CD4-positive, alpha-beta T cell treated with Interleukin-2 at 100 ng/mL for 4 hours (primary cell): Measurements from ENCODE around the gene CETN2.
"Not testable (repeated sequence)": the region's sequence is repeated elsewhere in the genome, so short reads cannot be mapped to it uniquely, and the experiment has no call there.

Experiments
- DNase-seq: peaks from one replicate; pipeline ENCODE4 v3.0.0-alpha.2; 2020; ENCODE audit warnings: low spot score

CETN2 gene

GRCh38 chrX:152830312-152831305 lies at the start of gene CETN2, which contains the start of gene NSDHL:
TSS of gene CETN2 (minus strand) at chrX:152830757. CDS start at chrX:152830710, 47 bp downstream.
TSS of gene NSDHL (plus strand) at chrX:152831063. CDS start at chrX:152846325, 15,262 bp downstream.
- peak; percentile 95 for DNase-seq

GRCh38 chrX:152878976-152879755 lies 48.6 kb upstream of the CETN2 start:
- DNase-seq: no peak

- no peak for DNase-seq
These were observed 46.6 kb upstream of the CETN2 start for GRCh38 chrX:152876931-152877840.

- no peak for DNase-seq
These were observed 42.8 kb upstream of the CETN2 start for GRCh38 chrX:152873361-152873760.

GRCh38 chrX:152872522-152872921 lies 42.0 kb upstream of the CETN2 start:
- DNase-seq: no peak

- no peak for DNase-seq
These were observed 40.7 kb upstream of the CETN2 start for GRCh38 chrX:152871260-152871659.

- no peak for DNase-seq
These were observed 39.4 kb upstream of the CETN2 start for GRCh38 chrX:152869972-152870371.

- DNase-seq: no peak
These were observed 35.8 kb upstream of the CETN2 start for GRCh38 chrX:152866386-152866785.

- no peak for DNase-seq
These were observed 34.8 kb upstream of the CETN2 start for GRCh38 chrX:152865232-152865920.

GRCh38 chrX:152861826-152862225 lies 31.3 kb upstream of the CETN2 start:
- DNase-seq: no peak

- no peak for DNase-seq
These were observed 30.6 kb upstream of the CETN2 start for GRCh38 chrX:152861116-152861515.

- no peak for DNase-seq
These were observed 23.4 kb upstream of the CETN2 start for GRCh38 chrX:152853986-152854385.

- no peak for DNase-seq
These were observed 19.9 kb upstream of the CETN2 start for GRCh38 chrX:152850465-152850864.

GRCh38 chrX:152847281-152847680 lies 16.7 kb upstream of the CETN2 start:
- DNase-seq: no peak

GRCh38 chrX:152845618-152846240 lies 15.2 kb upstream of the CETN2 start:
- DNase-seq: no peak

- no peak for DNase-seq
These were observed 13.7 kb upstream of the CETN2 start for GRCh38 chrX:152844256-152844655.

GRCh38 chrX:152843852-152844251 lies 13.3 kb upstream of the CETN2 start:
- no peak for DNase-seq

- no peak for DNase-seq
These were observed 12.3 kb upstream of the CETN2 start for GRCh38 chrX:152842772-152843338.

GRCh38 chrX:152835470-152835869 lies 4.9 kb upstream of the CETN2 start:
- DNase-seq: not testable (repeated sequence)

- no peak for DNase-seq
These were observed 2.8 kb upstream of the CETN2 start for GRCh38 chrX:152833378-152833777.
